NCI-H2227 (cell line): ENCODE results near the gene KCTD17.

Experiments
- DNase-seq: peaks from one replicate; lab custom pipeline; 2025; ENCODE audit not compliant: unreplicated experiment; lab: John Stamatoyannopoulos, UW

The KCTD17 gene

GRCh38 chr22:37051391-37052385, at the start of gene KCTD17:
TSS of gene KCTD17 (plus strand) at chr22:37051742. CDS start at chr22:37051761, 19 bp downstream.
- DNase-seq, result peak; percentile 79

- no peak for DNase-seq
Observed at GRCh38 chr22:37001826-37002225, 49.7 kb upstream of the KCTD17 start.

GRCh38 chr22:37002633-37003032, 48.9 kb upstream of the KCTD17 start:
- DNase-seq, result no peak

GRCh38 chr22:37007651-37008050, 43.9 kb upstream of the KCTD17 start:
- no peak for DNase-seq

GRCh38 chr22:37008365-37008764, 43.2 kb upstream of the KCTD17 start:
- DNase-seq, result no peak

GRCh38 chr22:37009490-37009889, 42.1 kb upstream of the KCTD17 start:
- no peak for DNase-seq

- no peak for DNase-seq
Observed at GRCh38 chr22:37010174-37010573, 41.4 kb upstream of the KCTD17 start.

- no peak for DNase-seq
Observed at GRCh38 chr22:37010976-37011375, 40.6 kb upstream of the KCTD17 start.

GRCh38 chr22:37011472-37011871, 40.1 kb upstream of the KCTD17 start:
- no peak for DNase-seq

GRCh38 chr22:37012262-37012904, 39.2 kb upstream of the KCTD17 start:
- no peak for DNase-seq

GRCh38 chr22:37012956-37013355, 38.6 kb upstream of the KCTD17 start:
- no peak for DNase-seq

GRCh38 chr22:37014415-37014806, 37.1 kb upstream of the KCTD17 start:
- DNase-seq, result no peak

- no peak for DNase-seq
Observed at GRCh38 chr22:37014835-37015586, 36.5 kb upstream of the KCTD17 start.

- no peak for DNase-seq
Observed at GRCh38 chr22:37015587-37015878, 36.0 kb upstream of the KCTD17 start.

- no peak for DNase-seq
Observed at GRCh38 chr22:37016134-37016910, 35.2 kb upstream of the KCTD17 start.

GRCh38 chr22:37017356-37017755, 34.2 kb upstream of the KCTD17 start:
- no peak for DNase-seq

GRCh38 chr22:37018086-37018814, 33.3 kb upstream of the KCTD17 start:
- DNase-seq, result no peak

GRCh38 chr22:37018815-37019308, 32.7 kb upstream of the KCTD17 start:
- peak; percentile 49 for DNase-seq

GRCh38 chr22:37019309-37020191, 32.0 kb upstream of the KCTD17 start, which contains the start of the genes MPST and TST:
TSS of gene MPST (plus strand) at chr22:37019742. CDS start at chr22:37019837, 95 bp downstream.
TSS of gene TST (minus strand) at chr22:37019447. CDS start at chr22:37018732, 715 bp downstream.
- DNase-seq, result peak; percentile 79
